GM03348 (cell line): ENCODE results near the gene TVP23C.
"Not testable (repeated sequence)": the region's sequence is repeated elsewhere in the genome, so short reads cannot be mapped to it uniquely, and the experiment has no call there.

Experiments
- DNase-seq: peaks from one replicate; pipeline ENCODE4 v3.0.0; 2012; ENCODE audit warnings: low spot score

The TVP23C gene

DNA sequence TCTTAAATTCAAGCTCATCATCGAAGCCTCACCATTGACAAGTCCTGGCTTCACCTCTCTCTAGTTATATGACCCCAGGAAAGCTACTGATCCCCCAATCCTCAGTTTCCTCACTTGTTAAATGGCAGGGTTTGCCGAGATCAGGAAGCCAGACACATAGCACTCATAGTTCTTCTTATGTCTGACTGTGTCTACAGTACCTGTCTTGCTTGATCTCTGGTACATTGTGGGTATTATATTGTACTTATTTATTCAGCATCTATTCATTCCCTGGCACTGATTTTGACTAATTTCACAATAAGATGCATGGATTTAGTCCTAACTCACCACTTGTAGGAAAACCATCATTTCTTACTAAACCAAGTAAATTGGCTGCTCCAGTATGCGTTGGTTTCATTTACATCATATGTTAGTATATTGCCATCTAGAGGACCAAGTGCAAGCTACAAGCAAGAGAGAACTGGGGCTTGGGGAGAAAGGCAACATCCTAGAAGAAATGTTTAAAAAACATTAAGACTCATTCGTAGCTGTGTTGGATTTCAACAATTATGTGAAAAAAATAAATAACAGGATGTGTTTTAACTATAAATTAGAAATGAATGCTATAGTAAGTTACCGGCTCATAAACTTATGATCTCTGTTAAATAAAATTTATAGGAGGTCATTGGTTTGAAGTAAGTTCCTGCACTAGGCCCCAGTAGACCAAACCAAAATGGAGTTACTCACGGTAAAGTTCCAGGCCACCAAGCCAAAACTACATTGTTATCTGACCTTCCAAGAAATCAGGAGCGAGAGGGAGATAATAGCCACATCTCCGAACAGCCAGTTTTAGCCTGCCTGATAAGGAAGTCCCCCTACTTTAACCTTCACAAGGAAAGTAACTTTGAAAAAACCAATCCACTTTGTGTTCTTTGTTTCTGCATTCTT is 36.7 kb downstream of the TVP23C start:
- peak; percentile 34 for DNase-seq

DNA sequence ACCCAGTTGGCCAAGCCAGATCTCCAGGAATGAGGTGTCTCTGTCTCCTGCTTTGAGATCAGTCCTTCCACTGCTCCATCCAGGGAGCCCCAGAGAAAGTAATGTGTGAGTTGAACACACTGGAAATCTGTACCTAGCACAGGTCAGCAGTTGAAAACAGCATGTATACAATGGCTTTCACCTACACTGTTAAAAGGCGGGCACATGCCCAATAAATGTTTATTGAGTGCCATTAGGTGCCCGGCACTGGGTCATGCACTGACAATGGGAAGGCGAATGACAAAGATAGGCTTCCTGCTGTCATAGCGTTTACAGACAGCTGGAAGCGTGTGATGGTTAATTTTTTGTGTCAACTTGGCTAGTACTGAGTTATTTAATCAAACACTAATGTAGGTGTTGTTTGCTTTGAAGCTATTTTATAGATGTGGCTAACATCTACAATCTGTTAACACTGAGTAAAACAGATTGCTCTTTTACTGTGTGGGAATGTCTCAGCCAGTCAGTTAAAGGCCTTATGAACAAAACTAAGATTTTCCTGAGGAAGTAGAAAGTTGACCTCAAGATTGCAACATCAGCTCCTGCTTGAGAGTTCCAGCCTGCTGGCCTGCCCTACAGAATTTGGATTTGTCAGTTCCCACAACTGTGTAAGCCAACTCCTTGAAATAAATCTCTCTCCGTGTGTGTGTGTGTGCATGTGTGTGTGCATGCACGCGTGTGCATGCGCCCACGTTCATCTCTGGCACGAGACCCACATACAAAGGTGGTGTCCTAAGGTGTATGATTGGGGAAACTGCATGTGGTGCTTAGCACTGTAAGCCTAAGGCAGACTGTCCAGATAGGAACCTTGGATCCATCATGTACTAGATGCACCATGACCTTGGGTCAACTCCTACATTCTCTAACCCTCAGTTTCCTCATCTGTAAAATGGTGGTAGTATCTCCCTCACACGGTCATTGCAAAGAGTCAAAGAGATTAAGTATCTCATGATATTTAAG is 38.0 kb downstream of the TVP23C start:
- DNase-seq: not testable (repeated sequence)

DNA sequence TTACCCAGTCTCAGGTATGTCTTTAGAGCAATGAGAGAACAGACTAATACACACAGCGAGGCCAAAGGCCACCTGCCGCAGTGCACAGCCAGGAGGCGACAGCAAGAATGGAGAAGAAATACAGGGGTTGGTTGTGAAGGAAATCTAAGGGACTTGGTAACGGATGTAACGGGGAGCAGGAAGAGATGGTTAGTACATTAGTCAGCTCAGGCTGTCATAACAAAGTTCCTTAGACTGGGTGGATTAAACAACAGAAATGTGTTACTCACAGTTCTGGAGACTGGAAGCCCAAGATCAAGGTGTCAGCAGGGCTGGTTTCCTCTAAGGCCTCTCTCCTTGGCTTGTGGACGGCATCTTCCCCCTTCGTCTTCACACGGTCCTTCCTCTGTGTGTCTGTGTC is 47.1 kb downstream of the TVP23C start:
- no peak for DNase-seq

DNA sequence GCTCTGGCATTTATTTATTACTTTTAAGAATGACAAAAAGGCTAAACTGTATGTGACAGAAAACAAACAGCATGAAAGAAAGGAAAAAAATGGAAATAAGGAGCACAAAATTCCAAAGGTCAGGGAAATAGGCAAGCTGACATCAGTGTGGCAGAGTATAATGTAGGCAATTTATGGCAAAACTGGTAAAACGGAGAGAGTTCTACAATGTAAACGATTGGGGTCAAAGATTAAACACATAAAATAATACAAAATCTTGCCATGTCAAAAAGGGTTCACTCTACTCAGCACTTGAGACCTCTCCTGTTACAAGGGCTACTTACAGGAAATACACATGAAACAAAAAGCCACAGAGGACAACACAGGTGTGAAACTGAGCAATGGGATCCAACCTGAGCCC is 48.8 kb downstream of the TVP23C start:
- no peak for DNase-seq

DNA sequence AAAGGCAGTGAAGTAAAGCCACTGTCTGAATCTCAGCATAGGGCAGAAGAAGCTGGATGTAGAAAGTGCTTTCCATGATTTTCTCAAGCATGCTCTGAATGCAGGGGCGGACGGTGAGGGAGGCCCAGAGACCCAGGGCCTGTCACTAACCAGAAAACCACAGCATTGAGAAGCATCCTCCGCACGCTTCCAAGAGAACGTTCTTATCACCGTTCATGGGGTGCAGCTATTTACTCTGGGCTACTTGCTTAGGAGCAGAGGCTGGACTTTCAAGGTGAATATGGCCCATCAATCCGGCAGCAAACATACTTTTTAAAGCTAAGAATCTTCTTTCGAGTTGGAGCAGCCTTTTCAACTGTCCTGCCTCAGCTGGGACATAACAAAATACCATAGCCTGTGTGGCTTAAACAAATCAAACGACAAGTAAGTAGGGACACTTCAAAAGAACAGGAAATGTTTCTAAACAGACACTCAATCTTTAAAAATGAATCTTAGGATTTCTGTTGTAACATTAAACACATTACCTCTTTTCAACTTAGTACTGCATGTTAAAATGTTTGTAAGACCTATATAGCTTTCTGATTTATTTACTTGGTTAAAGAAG is 49.3 kb downstream of the TVP23C start:
- DNase-seq: no peak

DNA sequence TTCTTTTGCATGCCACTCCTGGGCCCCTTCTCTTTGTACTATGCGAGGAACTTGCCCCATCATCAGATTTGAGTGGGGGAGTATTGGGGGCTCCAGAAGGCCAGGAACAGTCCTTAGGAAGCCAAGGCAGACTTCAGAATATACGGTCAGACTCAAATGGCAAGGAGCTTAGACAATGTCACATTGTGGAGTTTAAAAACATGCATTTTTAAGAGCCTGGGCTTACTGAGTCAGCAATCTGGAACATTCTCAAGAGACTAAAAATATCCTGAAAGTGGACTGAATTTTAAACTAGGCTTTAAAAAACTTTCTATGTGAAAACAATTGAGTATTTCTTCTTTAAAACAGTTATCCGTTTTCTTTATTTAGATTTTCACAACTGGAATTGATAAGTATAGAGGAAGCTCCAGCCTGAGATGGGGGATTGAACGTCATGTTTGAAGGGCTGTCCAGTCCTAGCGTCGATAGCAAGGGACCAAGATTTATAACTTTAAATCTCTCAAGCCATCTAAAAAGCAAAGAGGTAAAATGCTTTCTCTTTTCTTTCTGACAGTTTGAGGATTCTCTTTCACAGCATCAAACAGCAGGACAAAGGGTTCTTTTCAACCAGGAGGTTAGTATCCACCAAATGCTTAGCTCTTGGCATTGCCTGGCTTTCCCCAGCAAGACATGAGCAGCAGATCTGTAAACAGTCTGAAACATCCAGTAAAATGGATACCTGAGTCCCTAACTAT is 50.1 kb downstream of the TVP23C start:
- DNase-seq: peak; percentile 43

DNA sequence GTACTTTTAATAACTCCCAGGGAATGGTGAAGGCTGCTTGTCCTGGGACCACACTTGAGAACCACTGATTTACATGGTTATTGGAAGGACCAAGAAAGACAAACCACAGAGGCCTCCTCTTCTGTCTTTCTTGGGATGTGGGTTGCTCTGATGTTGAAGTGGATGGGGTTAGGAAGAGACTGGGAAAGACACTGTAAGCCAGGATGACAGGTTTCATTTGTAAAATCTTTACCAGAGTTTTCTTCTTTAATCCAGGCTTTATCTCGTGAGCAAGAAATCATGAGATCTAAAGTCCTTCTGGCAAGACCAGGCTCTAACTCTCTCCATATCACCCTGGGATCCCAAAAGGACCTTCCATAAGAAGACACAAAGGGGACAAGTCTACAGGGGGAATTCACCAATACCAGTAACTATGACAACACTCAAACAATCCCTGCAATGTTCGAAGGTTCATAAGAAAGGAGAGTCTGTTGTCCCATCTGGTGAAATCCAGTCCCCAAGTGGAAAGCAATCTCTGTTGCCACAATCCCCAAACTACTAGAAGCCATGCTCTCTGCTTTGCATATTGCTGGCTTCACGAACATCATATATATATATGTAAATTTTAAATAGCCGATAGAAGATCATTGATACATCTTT is 51.1 kb downstream of the TVP23C start:
- no peak for DNase-seq

DNA sequence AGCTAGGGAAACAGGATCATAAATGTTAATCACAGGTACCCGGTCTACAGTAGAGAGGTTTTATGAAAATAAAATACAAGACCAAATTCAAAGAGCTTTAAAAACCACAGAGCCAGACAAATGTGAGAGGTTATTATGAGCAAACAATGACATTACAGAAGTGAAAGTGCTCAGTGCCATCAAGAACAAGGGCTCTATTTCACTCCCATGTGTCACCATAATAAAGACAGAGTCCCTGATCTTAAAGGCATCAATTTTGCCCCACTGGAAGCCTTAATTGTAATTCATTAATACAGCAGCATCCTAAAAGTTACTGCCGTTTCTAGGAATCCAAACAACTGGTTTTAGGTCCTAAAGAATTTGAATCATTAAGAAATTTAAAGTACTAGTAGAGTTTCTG is 52.1 kb downstream of the TVP23C start:
- no peak for DNase-seq

DNA sequence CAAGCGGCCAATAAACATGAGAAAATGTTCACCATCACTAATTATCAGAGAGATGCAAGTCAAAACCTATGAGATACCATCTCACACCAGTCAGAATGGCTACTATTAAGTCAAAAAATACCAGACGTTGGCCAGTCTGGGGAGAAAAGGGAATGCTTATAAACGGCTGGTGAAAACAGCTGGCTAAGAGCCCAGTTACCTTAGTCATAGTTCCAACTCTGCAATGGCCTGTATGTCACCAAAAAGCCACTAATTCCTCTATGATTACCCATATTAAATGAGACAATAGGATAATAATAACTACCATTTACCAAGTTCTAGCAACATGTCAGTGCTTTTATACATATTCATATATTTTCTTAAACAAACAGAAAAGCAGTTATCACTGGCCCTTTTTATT is 52.9 kb downstream of the TVP23C start:
- peak; percentile 47 for DNase-seq

DNA sequence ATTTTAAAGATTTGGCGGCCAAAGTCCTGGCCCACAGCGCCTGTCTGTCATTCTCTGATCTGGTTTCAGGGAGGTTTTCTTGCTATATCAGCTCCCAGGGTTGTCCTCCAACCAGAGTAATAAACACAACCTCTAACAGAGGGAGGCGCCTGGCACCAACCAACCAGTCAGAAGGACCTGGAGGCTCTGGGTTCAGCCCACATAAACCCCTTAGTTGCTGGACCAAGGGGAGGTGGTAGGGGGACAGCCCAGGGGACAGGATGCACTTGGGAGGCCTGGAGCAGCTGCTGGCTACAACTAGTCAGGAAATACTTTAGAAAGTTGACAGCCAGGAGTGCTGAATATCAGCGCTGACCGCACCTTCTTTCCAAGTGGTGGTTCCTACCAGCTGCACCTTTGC is 54.2 kb downstream of the TVP23C start:
- DNase-seq: no peak

DNA sequence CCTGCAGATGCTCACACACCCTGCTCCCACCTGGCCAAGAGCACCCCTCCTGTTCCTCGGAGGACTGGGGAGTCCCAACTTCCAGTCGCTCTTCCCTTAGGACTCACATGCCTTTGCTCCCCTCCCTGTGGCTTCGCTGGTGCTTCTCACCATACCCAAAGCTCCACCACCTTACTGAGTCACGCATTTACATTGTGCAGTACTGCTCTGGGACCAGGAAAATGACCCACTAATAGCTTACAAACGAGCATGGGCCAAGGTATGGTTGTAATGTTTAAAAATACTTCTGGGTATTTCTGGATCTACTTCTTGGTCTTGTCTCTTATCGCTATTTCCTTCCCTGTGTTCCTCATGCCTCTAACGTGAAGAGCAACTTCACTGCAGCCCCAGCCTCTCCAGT is 54.8 kb downstream of the TVP23C start:
- no peak for DNase-seq

DNA sequence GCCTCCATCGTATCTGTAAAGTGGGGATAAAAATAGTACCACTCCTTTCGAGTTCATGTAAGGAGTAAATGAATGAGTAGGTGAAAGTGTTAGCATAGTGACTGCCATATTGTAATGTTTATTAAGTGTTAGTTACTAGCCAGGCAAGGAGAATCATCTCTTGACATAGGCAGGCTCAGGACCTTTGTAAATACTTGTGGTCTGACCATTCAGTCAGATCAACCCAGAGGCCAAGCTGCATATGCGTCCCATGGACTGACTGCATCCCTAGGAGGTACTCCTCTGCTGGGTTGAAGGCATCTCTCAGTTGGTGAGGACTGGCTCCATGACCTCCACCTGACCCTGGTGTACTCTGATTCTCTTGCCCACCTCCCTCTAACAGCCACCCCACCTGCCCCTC is 55.4 kb downstream of the TVP23C start:
- DNase-seq: no peak

DNA sequence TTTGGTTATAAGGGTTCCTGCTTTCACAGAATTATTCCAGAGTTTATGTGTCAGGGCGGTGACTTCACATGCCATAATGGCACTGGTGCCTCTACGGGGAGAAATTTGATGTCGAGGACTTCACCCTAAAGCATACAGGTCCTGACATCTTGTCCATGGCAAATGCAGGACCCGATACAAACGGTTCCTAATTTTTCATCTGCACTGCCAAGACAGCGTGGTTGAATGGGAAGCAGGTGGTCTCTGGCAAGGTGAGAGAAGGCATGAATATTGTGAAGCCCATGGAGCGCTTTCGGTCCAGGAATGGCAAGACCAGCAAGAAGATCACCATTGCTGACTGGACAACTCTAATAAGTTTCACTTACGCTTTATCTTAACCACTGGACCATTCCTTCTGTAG is 56.3 kb downstream of the TVP23C start:
- DNase-seq: no peak

DNA sequence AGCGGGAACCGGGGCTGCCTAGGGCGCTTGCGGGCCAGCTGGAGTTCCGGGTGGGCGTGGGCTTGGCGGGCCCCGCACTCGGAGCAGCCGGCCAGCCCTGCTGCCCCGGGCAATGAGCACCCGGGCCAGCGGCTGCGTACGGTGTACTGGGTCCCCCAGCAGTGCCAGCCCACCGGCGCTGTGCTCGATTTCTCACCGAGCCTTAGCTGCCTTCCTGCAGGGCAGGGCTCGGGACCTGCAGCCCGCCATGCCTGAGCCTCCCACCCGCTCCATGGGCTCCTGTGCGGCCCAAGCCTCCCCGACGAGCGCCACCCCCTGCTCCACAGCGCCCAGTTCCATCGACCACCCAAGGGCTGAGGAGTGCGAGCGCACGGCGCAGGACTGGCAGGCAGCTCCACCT is 57.6 kb downstream of the TVP23C start:
- not testable (repeated sequence) for DNase-seq

DNA sequence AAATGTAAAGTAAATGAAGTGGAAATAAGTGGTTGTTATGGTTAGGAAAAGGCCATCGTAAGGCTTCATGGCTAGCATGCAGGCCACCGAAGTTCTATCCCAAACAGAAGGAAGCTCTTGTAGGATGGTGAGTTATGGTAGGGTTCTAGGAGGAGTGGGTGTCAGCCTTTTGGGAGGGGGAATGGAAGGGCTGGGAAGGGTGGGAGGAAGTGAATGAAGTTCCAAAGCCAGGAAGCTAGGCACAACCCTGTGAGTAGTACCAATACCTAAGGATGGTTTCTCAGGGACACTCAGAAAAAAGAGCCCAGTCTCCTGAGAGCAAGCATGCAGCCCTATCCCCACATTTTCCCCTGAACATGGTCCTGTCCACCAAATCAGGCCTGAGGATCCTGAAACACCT is 59.6 kb downstream of the TVP23C start:
- DNase-seq: no peak

DNA sequence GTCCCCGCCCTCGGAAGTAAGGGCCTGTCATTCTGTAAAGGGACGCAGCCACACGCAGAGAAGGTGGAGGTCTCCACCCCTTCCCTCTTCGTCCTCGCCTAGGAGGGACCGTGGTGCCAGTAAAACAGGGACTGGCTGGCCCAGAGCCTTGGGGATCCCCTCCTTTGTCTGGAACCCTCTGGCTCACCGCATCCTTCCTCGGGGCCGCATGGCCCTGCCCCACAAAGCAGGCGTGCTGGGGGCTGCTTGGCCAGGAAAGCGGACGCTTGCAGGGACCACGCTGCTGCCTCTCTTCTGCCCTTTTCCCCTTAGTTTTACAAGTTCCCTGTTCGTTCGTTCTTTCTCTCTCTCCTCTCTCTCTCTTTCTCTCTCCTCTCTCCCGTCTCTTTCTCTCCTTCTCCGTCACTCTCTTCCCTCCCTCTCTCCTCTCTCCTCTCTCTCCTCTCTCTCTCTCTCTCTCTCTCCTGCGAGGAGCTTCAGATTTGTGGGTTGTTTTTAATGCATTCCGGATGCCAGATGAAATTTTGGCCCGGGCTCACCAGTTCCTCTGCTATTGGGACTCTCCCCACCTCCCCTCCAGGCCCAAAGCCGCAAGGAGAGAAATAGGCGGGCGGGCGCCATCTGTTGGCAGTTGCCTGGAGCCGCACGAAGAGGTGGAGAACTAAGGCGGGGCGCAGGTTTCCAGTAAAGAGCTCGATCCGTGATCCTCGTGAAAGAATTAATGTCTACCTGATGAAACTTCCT is 60.7 kb downstream of the TVP23C start:
- peak; percentile 95 for DNase-seq

DNA sequence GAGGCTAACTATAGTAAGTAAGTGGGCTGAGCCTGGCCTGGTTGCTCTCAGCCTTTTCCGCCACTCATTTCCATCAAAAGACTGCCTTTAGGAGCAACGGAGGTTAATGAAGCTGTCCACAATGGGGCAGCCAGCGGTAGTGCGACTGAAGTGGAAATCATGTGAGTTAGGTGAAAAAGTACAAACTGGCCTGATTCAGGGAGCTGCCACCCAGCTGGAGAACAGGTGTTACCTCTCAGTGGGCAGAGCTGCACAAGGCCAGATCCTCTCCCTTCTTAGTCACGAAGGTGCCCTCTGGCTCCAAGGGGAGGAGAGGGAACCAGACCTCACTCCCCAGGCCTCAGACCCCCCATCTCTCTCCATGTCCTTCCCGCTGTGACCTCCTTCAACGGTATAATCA is 61.5 kb downstream of the TVP23C start:
- DNase-seq: no peak

DNA sequence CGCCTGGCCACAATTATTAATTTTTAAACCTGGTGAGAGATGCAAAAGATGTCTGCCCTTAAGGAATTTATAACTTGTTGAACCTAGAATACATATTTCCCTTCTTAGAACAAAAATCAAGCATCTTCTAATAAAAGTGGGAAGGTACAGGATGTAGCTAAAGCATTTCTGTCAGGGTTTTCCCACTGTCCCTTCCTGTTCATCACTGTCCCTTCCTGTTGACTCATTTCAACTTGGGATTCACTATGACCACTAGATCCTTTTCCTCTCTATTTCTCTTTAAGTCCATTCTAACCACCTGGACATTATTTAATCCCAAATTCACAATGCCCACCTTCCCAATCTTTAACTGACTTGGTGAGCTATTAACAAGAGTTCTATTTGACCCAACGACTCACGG is 62.0 kb downstream of the TVP23C start:
- no peak for DNase-seq

DNA sequence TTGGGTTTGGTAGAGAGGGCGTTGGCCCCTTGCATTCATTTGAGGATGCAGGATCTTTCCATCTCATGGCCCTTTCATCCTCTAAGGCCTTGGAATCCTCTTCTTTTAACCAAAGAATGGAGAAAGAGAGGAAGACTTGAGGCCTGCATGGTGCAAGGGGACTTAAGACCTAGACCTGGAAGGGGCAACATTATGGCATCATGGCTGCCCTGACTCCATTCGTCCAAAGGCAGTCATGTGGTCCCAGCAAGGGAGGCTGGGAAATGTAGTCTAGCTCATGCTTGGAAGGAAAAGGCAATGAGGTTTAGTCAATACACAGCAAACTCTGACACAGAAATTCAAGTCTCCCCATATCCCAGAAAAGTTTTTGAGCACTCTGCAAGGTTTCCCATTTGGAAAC is 65.2 kb downstream of the TVP23C start:
- DNase-seq: no peak
